HUES48 (cell line): Measurements from ENCODE around the gene MEGF10.

ENCODE experiments used
- H3K27ac ChIP-seq: one replicate; pipeline ENCODE4 v1.7.0; 2013; ENCODE audit warnings: low read depth, low read length, inconsistent platforms
- H3K27me3 ChIP-seq: 2 replicates; pipeline ENCODE4 v1.6.1; 2013; ENCODE audit warnings: mild to moderate bottlenecking, low read length; ENCODE audit not compliant: control insufficient read depth, insufficient read depth
- H3K36me3 ChIP-seq: 2 replicates; pipeline ENCODE4 v1.6.1; 2013; ENCODE audit warnings: low read length; ENCODE audit not compliant: control insufficient read depth, insufficient read depth
- H3K4me1 ChIP-seq: 2 replicates; pipeline ENCODE4 v1.6.1; 2013; ENCODE audit warnings: mild to moderate bottlenecking, low read length; ENCODE audit not compliant: control insufficient read depth, insufficient read depth
- H3K4me3 ChIP-seq: 2 replicates; pipeline ENCODE4 v1.5.1; 2013; ENCODE audit warnings: mild to moderate bottlenecking, low read depth, low read length
- H3K9ac ChIP-seq: 2 replicates; pipeline ENCODE4 v1.6.1; 2013; ENCODE audit warnings: mild to moderate bottlenecking, low read depth, low read length, moderate library complexity
- H3K9me3 ChIP-seq: 2 replicates; pipeline ENCODE4 v1.6.1; 2013; ENCODE audit warnings: low read length; ENCODE audit not compliant: control insufficient read depth, insufficient read depth

The MEGF10 gene

GRCh38 chr5:127326976-127327755, 36.6 kb downstream of the MEGF10 start:
- H3K27ac ChIP-seq: peak overlapping the region; percentile 44
- no peaks in the 10 kb centered on the region for H3K36me3 ChIP-seq
- peaks cover 70% of the 10 kb centered on the region for H3K4me1 ChIP-seq
- no peak overlapping the region for H3K9ac ChIP-seq
- H3K9me3 ChIP-seq: no peaks in the 10 kb centered on the region
- H3K4me3 ChIP-seq: no peak overlapping the region
- H3K27me3 ChIP-seq: no peaks in the 10 kb centered on the region

DNA sequence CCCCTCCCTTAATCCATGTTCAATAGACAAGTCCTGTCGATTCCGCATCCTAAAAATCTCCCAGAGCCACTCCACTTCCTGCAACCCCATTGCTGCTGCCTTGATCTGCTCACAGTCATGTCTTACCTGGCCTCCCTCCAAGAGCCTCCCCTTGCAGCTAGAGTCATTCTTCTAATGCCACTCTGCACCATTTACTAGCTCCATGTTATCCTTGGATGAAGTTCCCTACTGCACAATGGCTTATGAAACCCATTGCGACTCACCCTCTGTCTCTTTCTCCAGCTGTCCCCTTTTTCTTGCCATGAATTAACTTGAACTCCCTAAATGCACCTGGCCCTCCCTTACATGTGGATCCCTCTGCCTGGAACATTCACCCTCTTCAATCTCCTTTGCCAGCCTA, 39.5 kb downstream of the MEGF10 start:
- Histone ChIP-seq H3K9ac (no peak overlapping the region), H3K27ac (no peak overlapping the region), H3K36me3 (peaks cover 2% of the 10 kb centered on the region; the same call in 1 of the 2 replicates), H3K4me3 (no peak overlapping the region), H3K27me3 (no peaks in the 10 kb centered on the region), H3K9me3 (no peaks in the 10 kb centered on the region), H3K4me1 (peaks cover 87% of the 10 kb centered on the region)

DNA sequence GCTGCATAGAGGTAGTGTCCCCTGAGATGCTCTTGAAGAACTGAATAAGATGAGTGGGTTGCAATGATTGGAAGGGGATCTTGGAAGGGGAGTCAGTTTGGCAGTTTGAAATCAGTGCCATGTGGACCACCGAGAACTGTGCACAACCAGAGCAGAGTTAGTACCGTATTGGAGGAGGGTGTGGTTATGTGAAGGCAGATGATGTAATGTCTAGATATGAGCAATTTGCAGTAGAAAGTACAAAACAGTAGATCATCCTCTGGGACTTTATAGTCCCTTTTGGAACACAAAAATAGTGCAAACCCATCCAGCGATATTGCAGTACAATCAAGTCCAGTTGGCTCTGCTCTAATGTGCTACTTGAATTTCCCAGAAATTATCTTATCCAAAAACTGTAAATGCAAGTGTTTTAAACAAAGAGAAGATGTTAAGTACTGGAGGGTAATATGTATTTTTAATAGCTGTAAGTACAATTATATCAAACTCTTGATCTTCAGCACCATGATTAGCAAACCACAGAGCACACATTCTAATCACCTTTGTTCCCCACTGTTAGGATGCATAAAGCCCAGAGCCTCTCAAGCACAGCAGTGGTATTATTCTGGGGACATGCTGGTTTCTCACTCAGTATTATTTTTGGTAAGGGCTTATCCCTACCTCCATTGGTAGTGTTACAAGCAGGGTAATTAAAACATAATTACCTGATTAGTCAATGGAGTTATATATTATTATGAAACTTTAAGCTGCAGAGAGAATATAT, 41.5 kb downstream of the MEGF10 start:
- peaks cover 78% of the 10 kb centered on the region for H3K4me1 ChIP-seq
- no peak overlapping the region for H3K9ac ChIP-seq
- H3K27ac ChIP-seq: no peak overlapping the region
- peaks cover 7% of the 10 kb centered on the region; the same call in 1 of the 2 replicates for H3K36me3 ChIP-seq
- H3K27me3 ChIP-seq: no peaks in the 10 kb centered on the region
- no peak overlapping the region for H3K4me3 ChIP-seq
- H3K9me3 ChIP-seq: no peaks in the 10 kb centered on the region

GRCh38 chr5:127333483-127333882, 42.9 kb downstream of the MEGF10 start:
- Histone ChIP-seq H3K4me1 (peaks cover 81% of the 10 kb centered on the region), H3K36me3 (peaks cover 7% of the 10 kb centered on the region; the same call in 1 of the 2 replicates), H3K9ac (no peak overlapping the region), H3K27me3 (no peaks in the 10 kb centered on the region), H3K27ac (no peak overlapping the region), H3K4me3 (no peak overlapping the region), H3K9me3 (no peaks in the 10 kb centered on the region)

GRCh38 chr5:127335381-127335780, 44.8 kb downstream of the MEGF10 start:
- H3K4me1 ChIP-seq: peaks cover 80% of the 10 kb centered on the region
- H3K27me3 ChIP-seq: no peaks in the 10 kb centered on the region
- no peak overlapping the region for H3K9ac ChIP-seq
- no peak overlapping the region for H3K4me3 ChIP-seq
- no peak overlapping the region for H3K27ac ChIP-seq
- H3K9me3 ChIP-seq: no peaks in the 10 kb centered on the region
- H3K36me3 ChIP-seq: peaks cover 14% of the 10 kb centered on the region

GRCh38 chr5:127337876-127338275, 47.3 kb downstream of the MEGF10 start:
- no peak overlapping the region for H3K9ac ChIP-seq
- no peaks in the 10 kb centered on the region for H3K27me3 ChIP-seq
- no peak overlapping the region for H3K4me3 ChIP-seq
- H3K27ac ChIP-seq: peak overlapping the region; percentile 75
- H3K9me3 ChIP-seq: no peaks in the 10 kb centered on the region
- H3K4me1 ChIP-seq: peaks cover 66% of the 10 kb centered on the region
- H3K36me3 ChIP-seq: peaks cover 32% of the 10 kb centered on the region

DNA sequence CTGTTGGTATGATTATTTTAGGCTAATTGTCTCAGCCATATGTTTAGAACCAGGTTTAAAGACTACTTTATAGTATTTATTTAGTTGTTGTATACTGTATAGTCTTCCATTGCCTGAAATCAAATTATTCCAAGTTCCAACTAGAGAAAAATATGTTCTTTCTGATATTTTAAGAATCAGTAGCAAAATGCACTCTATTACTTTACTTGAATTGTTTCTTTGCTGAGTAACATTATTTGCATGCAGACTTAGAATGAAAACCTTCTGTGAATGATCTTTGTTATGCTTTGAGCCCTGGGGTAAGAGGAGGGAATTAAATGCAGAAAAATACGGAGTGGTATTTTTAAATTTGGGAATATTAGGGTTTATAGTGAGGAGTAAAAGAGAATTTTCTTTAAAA, 47.9 kb downstream of the MEGF10 start:
- Histone ChIP-seq H3K9me3 (no peaks in the 10 kb centered on the region), H3K27ac (peak overlapping the region; percentile 75), H3K9ac (no peak overlapping the region), H3K36me3 (peaks cover 32% of the 10 kb centered on the region), H3K4me3 (no peak overlapping the region), H3K4me1 (peaks cover 65% of the 10 kb centered on the region), H3K27me3 (no peaks in the 10 kb centered on the region)

DNA sequence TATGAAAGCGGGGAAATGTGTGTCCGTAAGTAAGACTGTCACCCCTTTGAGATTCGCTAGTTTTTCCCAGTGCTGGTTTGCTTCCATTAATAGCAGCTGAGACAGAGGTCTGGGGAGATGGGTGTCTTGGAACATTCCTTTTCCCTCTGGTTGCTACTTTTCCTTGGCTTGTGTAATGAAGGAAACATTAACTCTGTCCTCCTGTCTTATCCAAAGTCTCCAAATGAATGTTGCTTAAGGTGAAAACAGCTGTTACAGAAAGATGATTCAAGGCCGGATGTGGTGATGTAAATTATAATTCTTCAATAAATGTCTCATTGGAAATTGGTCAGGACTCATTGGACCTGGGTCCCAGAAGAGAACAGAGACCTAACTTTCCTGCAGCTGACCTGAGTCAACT, 50.0 kb downstream of the MEGF10 start:
- H3K9ac ChIP-seq: no peak overlapping the region
- H3K36me3 ChIP-seq: peaks cover 42% of the 10 kb centered on the region
- no peaks in the 10 kb centered on the region for H3K27me3 ChIP-seq
- H3K27ac ChIP-seq: no peak overlapping the region
- peaks cover 46% of the 10 kb centered on the region for H3K4me1 ChIP-seq
- H3K4me3 ChIP-seq: no peak overlapping the region
- no peaks in the 10 kb centered on the region for H3K9me3 ChIP-seq

GRCh38 chr5:127342364-127342763, 51.8 kb downstream of the MEGF10 start:
- no peak overlapping the region for H3K27ac ChIP-seq
- no peak overlapping the region for H3K9ac ChIP-seq
- no peaks in the 10 kb centered on the region for H3K27me3 ChIP-seq
- H3K4me1 ChIP-seq: peaks cover 39% of the 10 kb centered on the region
- H3K36me3 ChIP-seq: peaks cover 42% of the 10 kb centered on the region
- no peak overlapping the region for H3K4me3 ChIP-seq
- H3K9me3 ChIP-seq: 0 out of 2 replicates have a peak, but pooled peaks cover 2% of the 10 kb centered on the region

GRCh38 chr5:127343313-127343712, 52.7 kb downstream of the MEGF10 start:
- Histone ChIP-seq H3K4me1 (peaks cover 29% of the 10 kb centered on the region), H3K9ac (no peak overlapping the region), H3K27me3 (no peaks in the 10 kb centered on the region), H3K36me3 (peaks cover 42% of the 10 kb centered on the region), H3K9me3 (0 out of 2 replicates have a peak, but pooled peaks cover 2% of the 10 kb centered on the region), H3K27ac (no peak overlapping the region), H3K4me3 (no peak overlapping the region)

DNA sequence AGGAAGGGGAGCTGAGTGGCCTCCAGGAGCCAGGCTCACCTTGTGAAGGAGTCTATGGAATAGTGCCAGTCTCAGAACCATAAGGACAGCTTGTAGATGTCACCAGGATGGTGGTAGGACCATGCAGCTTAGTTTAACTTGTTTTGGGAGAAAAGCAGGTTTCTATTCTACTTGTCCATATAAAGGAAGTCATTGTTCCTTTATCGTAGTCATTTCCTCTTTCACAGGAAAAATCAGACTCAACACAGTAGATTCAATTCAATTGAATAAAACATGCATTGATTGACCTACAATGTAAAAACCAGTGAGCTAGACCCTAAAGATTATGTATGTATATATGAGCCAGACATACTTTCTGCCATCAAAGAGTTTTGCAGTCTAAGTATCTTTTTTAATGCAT, 53.3 kb downstream of the MEGF10 start:
- no peaks in the 10 kb centered on the region for H3K27me3 ChIP-seq
- 0 out of 2 replicates have a peak, but pooled peaks cover 2% of the 10 kb centered on the region for H3K9me3 ChIP-seq
- H3K4me1 ChIP-seq: peaks cover 24% of the 10 kb centered on the region
- no peak overlapping the region for H3K27ac ChIP-seq
- no peak overlapping the region for H3K9ac ChIP-seq
- H3K36me3 ChIP-seq: peaks cover 42% of the 10 kb centered on the region
- no peak overlapping the region for H3K4me3 ChIP-seq
